AG04449 (cell line): ENCODE data around the gene ADAP1.

Experiments used
- CTCF ChIA-PET: fragments of 350-600 bp; formaldehyde crosslinking; extraction: SDS; loops from one replicate; lab custom pipeline; 2021; ENCODE audit warnings: antibody characterized with exemption; lab: Yijun Ruan, JAX
- POLR2A ChIA-PET: fragments of 400-600, 350-600 bp; formaldehyde crosslinking; extraction: SDS; loops from one replicate; lab custom pipeline; 2020; ENCODE audit warnings: antibody characterized with exemption, inconsistent platforms; lab: Yijun Ruan, JAX
- DNase-seq: peaks from one replicate; pipeline ENCODE4 v3.0.0-alpha.2; 2010; ENCODE audit warnings: low read depth, low spot score
- H3K4me3 ChIP-seq: 2 replicates; pipeline ENCODE4 v1.5.1; 2011; ENCODE audit warnings: low read depth, mild to moderate bottlenecking, control low read depth, low read length
- TF ChIP-seq, protein P1 (sequence below): IDR thresholded peaks from one replicate; pipeline ENCODE4 v1.5.1; 2011; ENCODE audit warnings: mild to moderate bottlenecking, moderate library complexity, low read length, control low read depth, inconsistent platforms; ENCODE audit not compliant: insufficient read depth; ENCODE audit errors: missing control alignments

Gene ADAP1

DNA sequence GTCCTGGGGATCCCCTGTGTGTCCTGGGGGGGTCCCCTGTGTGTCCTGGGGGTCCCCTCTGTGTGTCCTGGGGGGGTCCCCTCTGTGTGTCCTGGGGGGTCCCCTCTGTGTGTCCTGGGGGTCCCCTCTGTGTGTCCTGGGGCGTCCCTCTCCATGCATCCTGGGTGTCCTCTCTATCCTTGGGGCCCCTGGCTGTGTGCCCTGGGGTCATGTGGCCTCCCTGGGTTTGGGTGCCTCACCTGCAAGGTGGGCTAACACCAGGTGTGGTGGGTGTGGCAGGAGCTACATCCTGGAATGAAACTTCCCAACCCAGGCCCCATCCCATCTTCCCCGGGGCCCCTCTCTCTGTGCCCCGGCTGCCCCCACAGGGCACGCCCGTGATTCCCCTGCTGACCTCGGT is 33.4 kb upstream of the ADAP1 start:
- ChIA-PET CTCF (interaction anchor here (0.9 to 3.1 kb wide), 4 partner anchors 17 to 98 kb away, joined by 3 to 24 read pairs (median 5); no protein-coding TSS in a partner anchor), POLR2A (no interaction called here)
- DNase-seq = no peak
- H3K4me3 ChIP-seq = no peak overlapping the region
- TF ChIP-seq, protein P1, sequence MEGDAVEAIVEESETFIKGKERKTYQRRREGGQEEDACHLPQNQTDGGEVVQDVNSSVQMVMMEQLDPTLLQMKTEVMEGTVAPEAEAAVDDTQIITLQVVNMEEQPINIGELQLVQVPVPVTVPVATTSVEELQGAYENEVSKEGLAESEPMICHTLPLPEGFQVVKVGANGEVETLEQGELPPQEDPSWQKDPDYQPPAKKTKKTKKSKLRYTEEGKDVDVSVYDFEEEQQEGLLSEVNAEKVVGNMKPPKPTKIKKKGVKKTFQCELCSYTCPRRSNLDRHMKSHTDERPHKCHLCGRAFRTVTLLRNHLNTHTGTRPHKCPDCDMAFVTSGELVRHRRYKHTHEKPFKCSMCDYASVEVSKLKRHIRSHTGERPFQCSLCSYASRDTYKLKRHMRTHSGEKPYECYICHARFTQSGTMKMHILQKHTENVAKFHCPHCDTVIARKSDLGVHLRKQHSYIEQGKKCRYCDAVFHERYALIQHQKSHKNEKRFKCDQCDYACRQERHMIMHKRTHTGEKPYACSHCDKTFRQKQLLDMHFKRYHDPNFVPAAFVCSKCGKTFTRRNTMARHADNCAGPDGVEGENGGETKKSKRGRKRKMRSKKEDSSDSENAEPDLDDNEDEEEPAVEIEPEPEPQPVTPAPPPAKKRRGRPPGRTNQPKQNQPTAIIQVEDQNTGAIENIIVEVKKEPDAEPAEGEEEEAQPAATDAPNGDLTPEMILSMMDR = no peak

DNA sequence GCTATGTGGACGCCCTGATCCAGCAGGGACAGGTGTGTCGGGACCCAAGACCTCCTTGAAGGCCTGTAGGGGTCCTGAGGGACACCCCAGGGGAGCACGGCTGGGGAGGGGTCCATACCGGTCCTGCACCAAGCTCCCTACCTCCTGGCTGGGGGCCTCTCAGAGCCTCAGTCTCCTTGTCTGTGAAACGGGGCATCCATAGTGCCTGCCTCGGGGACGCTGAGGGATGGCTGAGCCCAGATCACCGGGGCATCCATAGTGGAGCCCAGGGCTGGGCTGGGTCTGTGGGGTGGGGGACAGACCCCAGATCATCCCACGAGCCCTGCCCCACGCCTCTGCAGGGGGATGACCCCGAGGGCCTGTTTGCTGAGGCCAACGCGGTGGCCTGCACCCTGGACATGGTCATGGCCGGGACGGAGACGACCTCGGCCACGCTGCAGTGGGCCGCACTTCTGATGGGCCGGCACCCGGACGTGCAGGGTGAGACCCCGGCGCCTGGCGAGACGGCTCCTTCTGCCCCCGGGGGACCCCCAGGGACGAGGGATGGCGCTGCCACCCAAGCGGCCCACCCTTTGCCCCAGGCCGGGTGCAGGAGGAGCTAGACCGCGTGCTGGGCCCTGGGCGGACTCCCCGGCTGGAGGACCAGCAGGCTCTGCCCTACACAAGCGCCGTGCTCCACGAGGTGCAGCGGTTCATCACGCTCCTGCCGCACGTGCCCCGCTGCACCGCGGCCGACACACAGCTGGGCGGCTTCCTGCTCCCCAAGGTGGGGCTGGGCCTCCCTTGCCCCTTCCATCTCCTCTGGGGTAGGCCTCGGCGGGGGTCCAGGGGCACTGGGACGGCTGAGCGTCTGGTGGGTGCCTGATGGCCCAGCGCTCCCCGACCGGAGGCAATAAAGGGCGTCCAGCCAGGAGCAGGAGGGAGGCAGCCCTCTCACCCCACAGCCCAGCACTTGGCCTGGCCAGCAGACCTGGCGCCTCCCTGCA is 32.6 kb upstream of the ADAP1 start:
- no peak for DNase-seq
- TF ChIP-seq, protein P1 = no peak
- ChIA-PET POLR2A (no interaction called here), CTCF (interaction anchor here (0.8 to 3.1 kb wide), 4 partner anchors 12 to 78 kb away, joined by 3 to 24 read pairs (median 10); partner anchors contain the start of gene COX19)
- H3K4me3 ChIP-seq = no peak overlapping the region

DNA sequence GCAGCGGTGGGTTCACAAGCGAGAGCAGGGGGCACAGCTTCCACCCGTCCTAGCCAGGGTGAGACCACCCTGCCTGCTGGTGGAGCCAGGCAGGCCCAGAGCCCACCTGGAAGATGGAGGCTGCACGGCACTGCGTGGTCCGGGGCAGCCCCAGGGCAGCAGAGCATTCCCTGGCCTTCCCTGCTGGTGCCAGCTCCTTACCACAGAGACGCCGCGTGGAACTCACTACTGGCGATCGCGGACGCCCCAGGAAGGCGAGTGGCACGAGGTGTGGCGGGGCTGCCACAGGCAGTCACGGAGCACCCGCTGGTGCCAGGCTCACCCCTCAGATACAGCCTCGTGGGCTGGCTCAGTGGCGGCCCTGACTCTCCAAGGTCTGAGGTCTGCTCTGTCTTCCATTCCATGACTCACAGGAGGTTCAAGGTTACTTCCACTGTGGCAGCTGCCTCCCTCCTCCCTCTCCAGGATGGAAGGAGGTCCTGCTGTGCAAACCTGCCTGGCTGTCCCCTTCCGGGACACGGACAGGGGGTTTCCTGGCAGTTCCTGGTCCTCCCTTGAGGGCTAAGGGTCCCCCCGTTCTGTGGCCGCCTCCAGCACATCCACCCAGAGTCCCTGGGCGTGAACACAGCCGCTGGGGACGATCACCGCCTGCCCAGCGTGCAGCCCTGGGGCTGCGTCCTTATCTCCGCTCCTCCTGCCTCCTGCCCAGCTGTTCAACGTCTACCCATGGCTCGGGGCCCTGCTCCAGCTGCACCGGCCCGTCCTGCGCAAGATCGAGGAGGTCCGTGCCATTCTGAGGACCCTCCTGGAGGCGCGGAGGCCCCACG is 31.6 kb upstream of the ADAP1 start:
- no peak overlapping the region for H3K4me3 ChIP-seq
- CTCF ChIA-PET = interaction anchor here (0.8 to 2.9 kb wide), 5 partner anchors 11 to 101 kb away, joined by 3 to 15 read pairs (median 4); partner anchors contain the start of gene COX19
- TF ChIP-seq, protein P1 = no peak
- no peak for DNase-seq
- POLR2A ChIA-PET = no interaction called here

DNA sequence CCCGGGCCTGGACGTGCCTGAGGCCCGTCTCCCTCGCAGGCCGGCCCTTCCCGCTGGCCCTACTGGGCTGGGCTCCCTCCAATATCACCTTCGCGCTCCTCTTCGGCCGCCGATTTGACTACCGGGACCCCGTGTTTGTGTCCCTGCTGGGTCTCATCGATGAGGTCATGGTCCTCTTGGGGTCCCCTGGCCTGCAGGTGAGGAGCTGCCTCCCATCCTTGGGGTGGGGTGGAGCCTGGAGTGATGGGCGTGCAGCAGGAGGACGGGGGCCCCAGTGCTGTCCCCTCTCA is 30.6 kb upstream of the ADAP1 start:
- TF ChIP-seq, protein P1 = no peak
- POLR2A ChIA-PET = no interaction called here
- no peak overlapping the region for H3K4me3 ChIP-seq
- DNase-seq = no peak
- CTCF ChIA-PET = interaction anchor here (1.0 to 2.9 kb wide), 6 partner anchors 10 to 191 kb away, joined by 3 to 15 read pairs (median 4); partner anchors contain the start of gene COX19

DNA sequence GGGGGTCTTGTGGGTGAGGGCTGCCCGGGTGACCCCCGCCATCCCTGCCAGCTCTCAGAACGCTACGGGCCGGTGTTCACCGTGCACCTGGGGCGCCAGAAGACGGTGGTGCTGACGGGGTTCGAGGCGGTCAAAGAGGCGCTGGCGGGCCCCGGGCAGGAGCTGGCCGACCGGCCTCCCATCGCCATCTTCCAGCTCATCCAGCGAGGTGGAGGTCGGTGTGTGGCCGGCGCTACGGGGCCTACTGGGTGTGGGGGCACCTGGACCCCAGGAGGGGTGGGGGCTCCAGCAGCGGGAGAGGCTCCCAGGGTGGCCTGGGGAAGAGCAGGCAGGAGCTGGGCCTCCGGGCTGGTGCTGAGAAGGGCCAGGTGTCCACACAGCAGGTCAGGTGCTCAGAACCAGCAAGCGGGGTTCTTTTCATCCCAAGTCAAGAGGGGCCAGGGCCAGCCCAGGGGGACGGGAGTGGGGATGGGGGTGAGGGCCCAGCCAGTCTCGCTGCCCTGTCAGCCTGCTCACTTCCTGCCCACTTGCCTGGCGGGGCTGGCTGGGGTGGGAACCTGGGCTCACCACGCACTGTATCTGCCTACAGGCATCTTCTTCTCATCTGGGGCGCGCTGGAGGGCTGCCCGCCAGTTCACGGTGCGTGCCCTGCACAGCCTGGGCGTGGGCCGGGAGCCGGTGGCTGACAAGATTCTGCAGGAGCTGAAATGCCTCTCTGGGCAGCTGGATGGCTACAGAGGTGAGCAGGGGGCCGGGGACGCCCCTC is 30.1 kb upstream of the ADAP1 start:
- ChIA-PET CTCF (interaction anchor here (1.0 to 2.9 kb wide), 6 partner anchors 9 to 192 kb away, joined by 3 to 15 read pairs (median 4); partner anchors contain the start of gene COX19), POLR2A (interaction anchor here (1.0 kb wide), 1 partner anchor 9 kb away, joined by 3 read pairs; the partner anchor contains the start of gene COX19)
- DNase-seq = no peak
- no peak overlapping the region for H3K4me3 ChIP-seq
- TF ChIP-seq, protein P1 = no peak
